22Rv1 (cell line): ENCODE results near the gene PREP.

Experiments
- CTCF ChIP-seq: fragments of 450-650 bp; IDR thresholded peaks from 2 replicates; pipeline ENCODE4 v1.5.1; 2017; ENCODE audit warnings: mild to moderate bottlenecking
- ZFX ChIP-seq: fragments of 450-650 bp; IDR thresholded peaks from 2 replicates; pipeline ENCODE4 v1.6.1; 2017; ENCODE audit warnings: antibody characterized with exemption, borderline replicate concordance

DNA sequence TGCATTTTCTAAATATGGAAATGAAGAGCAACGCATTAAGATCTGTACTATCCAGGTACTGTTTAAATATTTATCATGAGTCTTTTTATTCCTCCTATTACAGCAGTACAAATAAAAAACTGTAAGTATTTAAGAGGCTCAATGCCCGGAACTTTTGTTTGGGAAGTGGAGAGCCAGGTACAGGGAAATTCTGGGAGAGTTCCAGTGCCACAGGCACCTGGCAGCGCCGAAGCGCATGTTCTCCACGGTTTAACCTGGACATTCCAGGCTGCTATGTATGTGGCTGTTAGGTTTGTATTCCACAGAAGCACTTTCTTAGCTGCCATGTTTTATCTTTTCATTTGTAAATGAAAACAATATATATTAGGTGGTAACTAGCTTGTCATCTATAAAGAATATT lies 81.7 kb downstream of the PREP start:
- TF ChIP-seq CTCF, result no peak
- TF ChIP-seq ZFX, result no peak
